ENCODE data around the gene ARRB1. TPM values are rescaled to one million over a fixed set of nuclear protein-coding genes. Genes with fewer than 3 reads are reported as not detected.

The ARRB1 gene
- total RNA-seq, 1 donor from 2014 or later, result 13.2 TPM

- no peak overlapping the region for H3K4me3 Mint-ChIP-seq (ENCODE audit: unreplicated experiment)
- H3K27me3 Mint-ChIP-seq (ENCODE audit: unreplicated experiment), result peaks cover 42% of the 10 kb centered on the region
- H3K9me3 Mint-ChIP-seq (ENCODE audit: unreplicated experiment), result no peaks in the 10 kb centered on the region
- H3K36me3 Mint-ChIP-seq (ENCODE audit: unreplicated experiment), result no peaks in the 10 kb centered on the region
- TF ChIP-seq CTCF (IDR thresholded peaks at IDR 0.05), result no peak
- DNase-seq (ENCODE audit: extremely low spot score, unreplicated experiment), result no peak
- H3K4me1 Mint-ChIP-seq (ENCODE audit: unreplicated experiment), result peaks cover 5% of the 10 kb centered on the region
- H3K27ac Mint-ChIP-seq (ENCODE audit: unreplicated experiment), result no peak overlapping the region
Measured at GRCh38 chr11:75246671-75247350, 104.7 kb downstream of the ARRB1 start.

- H3K9me3 Mint-ChIP-seq (ENCODE audit: unreplicated experiment), result no peaks in the 10 kb centered on the region
- TF ChIP-seq CTCF (IDR thresholded peaks at IDR 0.05), result no peak
- no peak overlapping the region for H3K27ac Mint-ChIP-seq (ENCODE audit: unreplicated experiment)
- H3K4me3 Mint-ChIP-seq (ENCODE audit: unreplicated experiment), result no peak overlapping the region
- no peaks in the 10 kb centered on the region for H3K36me3 Mint-ChIP-seq (ENCODE audit: unreplicated experiment)
- no peak for DNase-seq (ENCODE audit: extremely low spot score, unreplicated experiment)
- peaks cover 42% of the 10 kb centered on the region for H3K27me3 Mint-ChIP-seq (ENCODE audit: unreplicated experiment)
- peaks cover 5% of the 10 kb centered on the region for H3K4me1 Mint-ChIP-seq (ENCODE audit: unreplicated experiment)
Measured at GRCh38 chr11:75246006-75246670, 105.3 kb downstream of the ARRB1 start.

- H3K4me1 Mint-ChIP-seq (ENCODE audit: unreplicated experiment), result peaks cover 5% of the 10 kb centered on the region
- no peak overlapping the region for H3K4me3 Mint-ChIP-seq (ENCODE audit: unreplicated experiment)
- H3K9me3 Mint-ChIP-seq (ENCODE audit: unreplicated experiment), result no peaks in the 10 kb centered on the region
- H3K27ac Mint-ChIP-seq (ENCODE audit: unreplicated experiment), result no peak overlapping the region
- peaks cover 42% of the 10 kb centered on the region for H3K27me3 Mint-ChIP-seq (ENCODE audit: unreplicated experiment)
- H3K36me3 Mint-ChIP-seq (ENCODE audit: unreplicated experiment), result no peaks in the 10 kb centered on the region
- no peak for DNase-seq (ENCODE audit: extremely low spot score, unreplicated experiment)
- TF ChIP-seq CTCF (IDR thresholded peaks at IDR 0.05), result no peak
Measured at GRCh38 chr11:75245356-75246005, 106.0 kb downstream of the ARRB1 start.

- no peak for TF ChIP-seq CTCF (IDR thresholded peaks at IDR 0.05)
- peaks cover 8% of the 10 kb centered on the region for H3K4me1 Mint-ChIP-seq (ENCODE audit: unreplicated experiment)
- H3K4me3 Mint-ChIP-seq (ENCODE audit: unreplicated experiment), result no peak overlapping the region
- DNase-seq (ENCODE audit: extremely low spot score, unreplicated experiment), result no peak
- no peaks in the 10 kb centered on the region for H3K36me3 Mint-ChIP-seq (ENCODE audit: unreplicated experiment)
- no peaks in the 10 kb centered on the region for H3K9me3 Mint-ChIP-seq (ENCODE audit: unreplicated experiment)
- H3K27me3 Mint-ChIP-seq (ENCODE audit: unreplicated experiment), result peaks cover 52% of the 10 kb centered on the region
- H3K27ac Mint-ChIP-seq (ENCODE audit: unreplicated experiment), result no peak overlapping the region
Measured at GRCh38 chr11:75244052-75244814, 107.2 kb downstream of the ARRB1 start.

All from osteocyte (in vitro differentiated cells).